HL-60/S4 treated with phorbol 12-myristate 13-acetate at 8.2 ng/mL for 4 days and 3 days (cell line): ENCODE results near the gene SMIM33.
"Not testable (repeated sequence)": the region's sequence is repeated elsewhere in the genome, so short reads cannot be mapped to it uniquely, and the experiment has no call there.

Experiments used
- in situ Hi-C: fragments of 300-500 bp; cut with MboI; formaldehyde crosslinking; loops from 2 replicates; pipeline ENCODE4 v1.15.0; 2022; ENCODE audit warnings: low sequenced_read_pairs

Gene SMIM33

GRCh38 chr5:139481580-139482049 is 10.8 kb downstream of the SMIM33 start:
- in situ Hi-C loops = no loop called here

- in situ Hi-C loops = no loop called here
These were observed 11.5 kb downstream of the SMIM33 start, which contains the start of gene STING1 for GRCh38 chr5:139482050-139482889. TSS of gene STING1 (minus strand) at chr5:139482758. CDS start at chr5:139481704, 1,054 bp downstream.

DNA sequence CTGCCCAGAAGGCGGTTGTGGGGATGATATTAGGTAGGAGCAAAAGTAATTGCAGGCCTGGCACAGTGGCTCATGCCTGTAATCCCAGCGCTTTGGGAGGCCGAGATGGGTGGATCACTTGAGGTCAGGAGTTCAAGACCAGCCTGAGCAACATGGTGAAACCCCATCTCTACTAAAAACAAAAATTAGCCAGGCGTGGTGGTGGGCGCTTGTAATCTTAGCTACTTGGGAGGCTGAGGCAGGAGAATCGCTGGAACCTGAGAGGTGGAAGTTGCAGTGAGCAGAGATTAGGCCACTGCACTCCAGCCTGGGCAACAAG is 12.0 kb downstream of the SMIM33 start:
- in situ Hi-C loops = not testable (repeated sequence)

GRCh38 chr5:139486201-139486600 is 15.4 kb downstream of the SMIM33 start:
- in situ Hi-C loops = no loop called here

- in situ Hi-C loops = no loop called here
These were observed 17.5 kb downstream of the SMIM33 start for GRCh38 chr5:139488260-139488659.

- in situ Hi-C loops = no loop called here
These were observed 21.9 kb downstream of the SMIM33 start for GRCh38 chr5:139492700-139493192.

DNA sequence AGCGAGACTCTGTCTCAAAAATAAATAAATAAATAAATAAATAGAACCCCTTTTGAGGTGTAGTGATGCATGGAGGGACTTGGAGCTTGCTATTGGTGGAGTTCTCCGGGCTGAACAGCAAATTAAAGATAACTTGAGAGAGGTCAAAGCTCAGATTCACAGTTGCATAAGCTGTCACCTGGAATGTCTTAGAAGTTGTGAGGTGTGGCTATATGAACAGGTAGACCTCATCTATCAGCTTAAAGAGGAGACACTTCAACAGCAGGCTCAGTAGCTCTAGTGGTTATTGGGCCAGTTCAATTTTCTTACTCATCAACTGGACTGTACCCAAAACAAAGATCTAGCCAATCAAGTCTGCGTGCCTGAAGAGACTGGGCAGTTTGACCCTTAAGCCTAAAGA is 23.5 kb downstream of the SMIM33 start:
- in situ Hi-C loops = no loop called here

GRCh38 chr5:139494832-139495231 is 24.0 kb downstream of the SMIM33 start:
- in situ Hi-C loops = no loop called here

- in situ Hi-C loops = no loop called here
These were observed 25.0 kb downstream of the SMIM33 start for GRCh38 chr5:139495638-139496435.

DNA sequence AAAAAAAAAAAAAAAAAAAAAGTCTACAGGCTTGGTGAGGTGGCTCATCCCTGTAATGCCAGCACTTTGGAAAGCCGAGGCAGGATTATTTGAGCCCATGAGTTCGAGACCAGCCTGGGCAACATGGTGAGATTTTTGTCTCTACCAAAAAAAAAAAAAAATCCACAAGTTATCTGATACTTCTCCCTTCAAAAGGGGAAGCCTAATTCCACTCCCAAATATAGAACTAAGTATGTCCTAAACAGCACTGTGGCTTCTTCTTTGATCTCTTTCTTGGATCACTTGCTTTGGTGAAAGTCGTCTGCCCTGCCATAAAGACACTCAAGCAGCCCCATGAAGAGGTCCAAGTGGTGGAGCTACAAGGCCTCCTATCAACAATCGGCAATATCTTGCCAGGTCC is 30.6 kb downstream of the SMIM33 start:
- in situ Hi-C loops = no loop called here

DNA sequence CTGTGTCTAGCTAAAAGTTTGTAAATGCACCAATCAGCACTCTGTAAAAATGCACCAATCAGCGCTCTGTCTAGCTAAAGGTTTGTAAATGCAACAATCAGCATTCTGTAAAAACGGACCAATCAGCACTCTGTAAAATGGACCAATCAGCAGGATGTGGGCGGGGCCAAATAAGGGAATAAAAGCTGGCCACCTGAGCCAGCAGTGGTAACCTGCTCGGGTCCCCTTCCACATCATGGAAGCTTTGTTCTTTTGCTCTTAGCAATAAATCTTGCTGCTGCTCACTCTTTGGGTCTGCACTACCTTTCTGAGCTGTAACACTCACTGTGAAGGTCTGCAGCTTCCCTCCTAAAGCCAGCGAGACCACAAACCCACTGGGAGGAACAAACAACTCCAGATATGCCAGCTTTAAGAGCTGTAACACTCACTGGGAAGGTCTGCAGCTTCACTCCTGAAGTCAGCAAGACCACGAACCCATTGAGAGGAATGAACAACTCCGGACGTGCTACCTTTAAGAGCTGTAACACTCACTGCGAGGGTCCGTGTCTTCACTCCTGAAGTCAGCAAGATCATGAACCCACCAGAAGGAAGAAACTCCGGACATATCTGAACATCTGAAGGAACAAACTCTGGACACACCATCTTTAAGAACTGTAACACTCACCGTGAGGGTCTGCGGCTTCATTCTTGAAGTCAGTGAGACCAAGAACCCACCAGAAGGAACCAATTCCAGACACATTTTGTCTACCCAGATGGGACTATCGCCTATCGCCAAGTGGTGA is 32.4 kb downstream of the SMIM33 start:
- in situ Hi-C loops = not testable (repeated sequence)

DNA sequence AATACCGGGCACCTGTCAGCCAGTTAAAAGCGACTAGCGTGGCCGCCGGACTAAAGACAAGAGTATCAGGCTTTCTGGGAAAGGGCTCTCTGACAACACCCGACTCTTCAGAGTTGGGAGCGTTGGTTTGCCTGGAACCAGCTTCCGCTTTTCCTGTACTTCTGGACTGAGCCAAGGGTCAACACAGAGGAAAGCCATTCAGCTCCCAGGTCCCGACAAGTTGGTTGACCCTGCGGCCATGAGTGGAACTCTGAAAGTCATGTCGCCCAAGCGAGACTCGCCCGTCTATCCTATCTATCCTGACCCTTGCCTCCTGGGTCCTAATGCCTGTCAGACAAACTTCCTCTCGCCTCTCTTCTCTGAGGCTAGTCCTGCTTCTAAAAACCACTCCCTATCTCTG is 33.1 kb downstream of the SMIM33 start:
- in situ Hi-C loops = not testable (repeated sequence)

- in situ Hi-C loops = not testable (repeated sequence)
These were observed 33.9 kb downstream of the SMIM33 start for GRCh38 chr5:139504722-139505121.

GRCh38 chr5:139512786-139513390 is 42.1 kb downstream of the SMIM33 start:
- in situ Hi-C loops = no loop called here

DNA sequence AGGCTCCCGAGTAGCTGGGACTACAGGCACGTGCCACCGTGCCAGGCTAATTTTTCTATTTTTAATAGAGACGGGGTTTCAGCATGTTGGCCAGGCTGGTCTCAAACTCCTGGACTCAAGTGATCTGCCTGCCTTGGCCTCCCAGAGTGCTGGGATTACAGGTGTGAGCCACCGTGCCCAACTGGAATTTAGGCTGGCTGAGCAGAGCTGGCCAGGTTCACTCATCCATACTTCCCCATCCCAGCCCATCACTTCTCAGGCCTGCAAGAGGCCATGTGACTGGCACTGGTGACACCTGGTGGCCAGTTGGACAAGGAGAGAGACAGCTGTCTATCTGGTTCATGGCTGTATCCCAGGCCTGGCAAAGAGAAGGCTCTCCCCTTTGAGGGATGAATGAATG is 42.6 kb downstream of the SMIM33 start:
- in situ Hi-C loops = not testable (repeated sequence)

- in situ Hi-C loops = no loop called here
These were observed 43.2 kb downstream of the SMIM33 start for GRCh38 chr5:139513852-139514485.

GRCh38 chr5:139514486-139514856 is 43.7 kb downstream of the SMIM33 start:
- in situ Hi-C loops = no loop called here

GRCh38 chr5:139517683-139518564 is 47.1 kb downstream of the SMIM33 start:
- in situ Hi-C loops = no loop called here
